GM23338 (cell line): Measurements from ENCODE around the gene TMEM169. TPM values are rescaled to one million over a fixed set of nuclear protein-coding genes. Genes with fewer than 3 reads are reported as not detected.

Experiments
- ATAC-seq: fragments of 200-7000 bp; cut with Tn5 transposase; 3 replicates; pipeline ENCODE4 v1.9.1; 2020
- DNase-seq: peaks from one replicate; pipeline ENCODE4 v3.0.0-alpha.2; 2015; ENCODE audit warnings: low spot score
- H2AFZ ChIP-seq: fragments of 200-600 bp; sonication (generic); 2 replicates; pipeline ENCODE4 v1.8.0; 2016; ENCODE audit warnings: antibody characterized with exemption, mild to moderate bottlenecking, moderate library complexity
- H3F3A ChIP-seq: fragments of 200-600 bp; sonication (generic); replicated peaks from 2 replicates; pipeline ENCODE4 v1.8.0; 2017; ENCODE audit warnings: antibody characterized with exemption, mixed run types, low read depth
- H3K27ac ChIP-seq: fragments of 200-600 bp; sonication (generic); 2 replicates; pipeline ENCODE4 v1.6.1; 2016; ENCODE audit warnings: low read depth
- H3K27me3 ChIP-seq: fragments of 200-600 bp; sonication (generic); 2 replicates; pipeline ENCODE4 v1.8.0; 2016; ENCODE audit warnings: mild to moderate bottlenecking, mixed run types, moderate library complexity; ENCODE audit not compliant: insufficient read depth
- H3K36me3 ChIP-seq: fragments of 200-600 bp; sonication (generic); 2 replicates; pipeline ENCODE4 v1.8.0; 2016; ENCODE audit warnings: mild to moderate bottlenecking; ENCODE audit not compliant: insufficient read depth
- H3K4me1 ChIP-seq: fragments of 200-600 bp; sonication (generic); 2 replicates; pipeline ENCODE4 v1.8.0; 2016; ENCODE audit warnings: mild to moderate bottlenecking, moderate library complexity; ENCODE audit not compliant: insufficient read depth
- H3K4me2 ChIP-seq: fragments of 200-600 bp; sonication (generic); 2 replicates; pipeline ENCODE4 v1.7.1; 2017; ENCODE audit warnings: mixed run types
- H3K4me3 ChIP-seq: fragments of 200-600 bp; sonication (generic); 2 replicates; pipeline ENCODE4 v1.6.1; 2016; ENCODE audit warnings: mixed run types
- H3K79me2 ChIP-seq: fragments of 200-600 bp; sonication (generic); replicated peaks from 2 replicates; pipeline ENCODE4 v1.8.0; 2017; ENCODE audit warnings: mild to moderate bottlenecking; ENCODE audit not compliant: insufficient read depth
- H3K9me2 ChIP-seq: fragments of 200-600 bp; sonication (generic); 2 replicates; pipeline ENCODE4 v1.8.0; 2017; ENCODE audit not compliant: insufficient read depth
- H4K20me1 ChIP-seq: fragments of 200-600 bp; sonication (generic); replicated peaks from 2 replicates; pipeline ENCODE4 v1.8.0; 2017; ENCODE audit warnings: mild to moderate bottlenecking; ENCODE audit not compliant: insufficient read depth
- H3K27ac Mint-ChIP-seq: 2 replicates; pipeline ENCODE4 v1.8.0; 2020; ENCODE audit warnings: inconsistent platforms, mild to moderate bottlenecking, moderate library complexity, mixed read lengths
- H3K27me3 Mint-ChIP-seq: 3 replicates; pipeline ENCODE4 v1.8.0; 2022; ENCODE audit warnings: low read depth, mild to moderate bottlenecking, moderate library complexity, mixed read lengths, inconsistent platforms; ENCODE audit not compliant: insufficient read depth, poor library complexity
- H3K36me3 Mint-ChIP-seq: 3 replicates; pipeline ENCODE4 v1.8.0; 2021; ENCODE audit warnings: low read depth, mild to moderate bottlenecking, inconsistent platforms, moderate library complexity, mixed read lengths
- H3K4me1 Mint-ChIP-seq: 3 replicates; pipeline ENCODE4 v1.8.0; 2020; ENCODE audit warnings: mild to moderate bottlenecking, inconsistent platforms, mixed read lengths
- H3K4me3 Mint-ChIP-seq: 3 replicates; pipeline ENCODE4 v1.8.0; 2021; ENCODE audit warnings: moderate library complexity, mild to moderate bottlenecking, inconsistent platforms, mixed read lengths
- H3K9me3 Mint-ChIP-seq: 3 replicates; pipeline ENCODE4 v1.8.0; 2020; ENCODE audit warnings: moderate library complexity, mild to moderate bottlenecking, inconsistent platforms, mixed read lengths
- CREB1 ChIP-seq: fragments of 250-450 bp; sonication (Bioruptor Pico); IDR thresholded peaks from 2 replicates; pipeline ENCODE4 v1.5.0; 2020; ENCODE audit warnings: low read depth, mild to moderate bottlenecking, moderate library complexity
- CTCF ChIP-seq, 2 experiments: fragments of 200-600 bp in 1 of 2; sonication (generic) in 1 of 2; conservative IDR thresholded peaks; 2 replicates each; pipeline versions ENCODE4 v1.5.1 to v1.6.1; 2016 to 2017; ENCODE audit warnings: antibody characterized with exemption in 2 of 2, low read depth in 2 of 2, mild to moderate bottlenecking in 2 of 2, moderate library complexity in 1 of 2
- EZH2phosphoT487 ChIP-seq: fragments of 200-600 bp; sonication (generic); IDR thresholded peaks from one replicate; pipeline ENCODE4 v1.8.1; 2018; ENCODE audit warnings: antibody characterized with exemption; ENCODE audit not compliant: unreplicated experiment
- JUNB ChIP-seq: IDR thresholded peaks from one replicate; pipeline ENCODE4 v1.6.1; 2016; ENCODE audit warnings: antibody characterized with exemption; ENCODE audit not compliant: unreplicated experiment
- NANOG ChIP-seq: IDR thresholded peaks from 2 replicates; pipeline ENCODE4 v1.6.1; 2016; ENCODE audit warnings: antibody characterized with exemption, borderline replicate concordance
- POLR2AphosphoS5 ChIP-seq: IDR thresholded peaks from 2 replicates; pipeline ENCODE4 v1.6.1; 2016; ENCODE audit warnings: antibody characterized with exemption, low read depth
- STAT1 ChIP-seq: IDR thresholded peaks from one replicate; pipeline ENCODE4 v1.6.1; 2016; ENCODE audit warnings: antibody characterized with exemption; ENCODE audit not compliant: unreplicated experiment
- ZNF114 ChIP-seq: fragments of 250-450 bp; sonication (Bioruptor Pico); IDR thresholded peaks from 2 replicates; pipeline ENCODE4 v1.5.0; 2020; ENCODE audit warnings: mild to moderate bottlenecking, moderate library complexity
- ZNF462 ChIP-seq: fragments of 250-450 bp; sonication (Bioruptor Pico); IDR thresholded peaks from 2 replicates; pipeline ENCODE4 v1.5.0; 2020; ENCODE audit warnings: mild to moderate bottlenecking, moderate library complexity
- polyA plus RNA-seq: library from polyadenylated mRNA; unstranded; fragments of >200 nt; fragmentation: Nextera tagmentation; extraction: Ambion mirVana; gene quantifications from 2 replicates; pipeline ENCODE4 v1.2.1, GENCODE V29; 2016
- total RNA-seq: library from RNA; depleted of rRNA; stranded (reverse); fragments of >200 nt; shearing (Covaris generic); gene quantifications from 2 replicates; pipeline ENCODE4 v1.2.3, GENCODE V29; 2014
- TF ChIP-seq, protein P1 (sequence below): IDR thresholded peaks from one replicate; pipeline ENCODE4 v1.6.1; 2018; ENCODE audit warnings: antibody characterized with exemption; ENCODE audit not compliant: unreplicated experiment

Gene TMEM169
- total and polyA plus RNA-seq, 2 experiments from 2014 or later: 1.4 to 3.9 TPM

DNA sequence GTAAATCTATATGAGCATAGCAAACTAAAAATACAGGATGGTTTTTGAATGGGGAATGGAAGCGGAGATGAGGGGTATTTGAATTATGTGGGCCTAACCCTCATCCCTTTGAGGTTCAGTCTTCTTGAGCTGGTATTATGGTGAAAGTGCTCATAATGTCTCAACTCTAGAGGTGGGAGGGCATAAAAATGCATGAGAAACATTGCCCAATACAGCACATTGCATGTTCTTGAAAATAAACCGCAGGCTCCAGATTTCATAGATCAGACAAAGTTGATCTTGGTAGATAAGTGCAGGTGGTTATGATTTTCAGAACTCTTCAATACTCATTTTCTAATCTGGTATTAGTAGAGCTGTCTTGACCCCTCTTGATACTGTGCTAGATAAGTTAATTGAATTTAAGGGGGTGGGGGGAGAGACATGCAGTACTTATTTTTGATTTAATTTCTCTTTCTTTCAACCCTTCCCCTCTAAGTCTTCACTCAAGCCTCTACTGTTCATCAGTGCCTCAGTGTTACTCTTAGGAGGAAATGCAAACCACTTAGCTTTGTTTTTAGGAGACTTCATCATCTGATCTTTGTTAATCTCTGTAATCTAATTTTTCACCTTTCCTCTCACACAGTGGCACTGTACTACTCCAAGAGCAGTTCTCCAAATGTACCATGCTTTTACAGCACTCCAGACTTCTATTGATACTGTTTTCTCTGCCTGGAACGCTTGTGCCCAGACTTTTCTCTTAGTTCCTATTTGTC, 49.6 kb downstream of the TMEM169 start:
- peaks cover 81% of the 10 kb centered on the region for H3K79me2 ChIP-seq
- no peaks in the 10 kb centered on the region for H3K27me3 ChIP-seq
- DNase-seq (no peak), ATAC-seq (no peak)
- Mint-ChIP-seq H3K4me1 (no peaks in the 10 kb centered on the region), H3K9me3 (no peaks in the 10 kb centered on the region; the same call in 2 of the 3 replicates), H3K27ac (no peak overlapping the region), H3K36me3 (peaks cover 90% of the 10 kb centered on the region), H3K27me3 (peaks cover 3% of the 10 kb centered on the region), H3K4me3 (no peak overlapping the region)
- no peak overlapping the region for H3K4me2 ChIP-seq
- peaks cover 3% of the 10 kb centered on the region; the same call in 1 of the 2 replicates for H3F3A ChIP-seq
- no peak overlapping the region for H2AFZ ChIP-seq
- H3K4me1 ChIP-seq: no peaks in the 10 kb centered on the region
- TF ChIP-seq, protein P1, sequence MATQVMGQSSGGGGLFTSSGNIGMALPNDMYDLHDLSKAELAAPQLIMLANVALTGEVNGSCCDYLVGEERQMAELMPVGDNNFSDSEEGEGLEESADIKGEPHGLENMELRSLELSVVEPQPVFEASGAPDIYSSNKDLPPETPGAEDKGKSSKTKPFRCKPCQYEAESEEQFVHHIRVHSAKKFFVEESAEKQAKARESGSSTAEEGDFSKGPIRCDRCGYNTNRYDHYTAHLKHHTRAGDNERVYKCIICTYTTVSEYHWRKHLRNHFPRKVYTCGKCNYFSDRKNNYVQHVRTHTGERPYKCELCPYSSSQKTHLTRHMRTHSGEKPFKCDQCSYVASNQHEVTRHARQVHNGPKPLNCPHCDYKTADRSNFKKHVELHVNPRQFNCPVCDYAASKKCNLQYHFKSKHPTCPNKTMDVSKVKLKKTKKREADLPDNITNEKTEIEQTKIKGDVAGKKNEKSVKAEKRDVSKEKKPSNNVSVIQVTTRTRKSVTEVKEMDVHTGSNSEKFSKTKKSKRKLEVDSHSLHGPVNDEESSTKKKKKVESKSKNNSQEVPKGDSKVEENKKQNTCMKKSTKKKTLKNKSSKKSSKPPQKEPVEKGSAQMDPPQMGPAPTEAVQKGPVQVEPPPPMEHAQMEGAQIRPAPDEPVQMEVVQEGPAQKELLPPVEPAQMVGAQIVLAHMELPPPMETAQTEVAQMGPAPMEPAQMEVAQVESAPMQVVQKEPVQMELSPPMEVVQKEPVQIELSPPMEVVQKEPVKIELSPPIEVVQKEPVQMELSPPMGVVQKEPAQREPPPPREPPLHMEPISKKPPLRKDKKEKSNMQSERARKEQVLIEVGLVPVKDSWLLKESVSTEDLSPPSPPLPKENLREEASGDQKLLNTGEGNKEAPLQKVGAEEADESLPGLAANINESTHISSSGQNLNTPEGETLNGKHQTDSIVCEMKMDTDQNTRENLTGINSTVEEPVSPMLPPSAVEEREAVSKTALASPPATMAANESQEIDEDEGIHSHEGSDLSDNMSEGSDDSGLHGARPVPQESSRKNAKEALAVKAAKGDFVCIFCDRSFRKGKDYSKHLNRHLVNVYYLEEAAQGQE: no peak
- no peak for TF ChIP-seq CTCF (conservative IDR thresholded peaks at IDR 0.05; ENCODE audit: low read depth in 2 of 2)
- TF ChIP-seq POLR2AphosphoS5: no peak
- TF ChIP-seq ZNF462: no peak
- no peak for TF ChIP-seq STAT1
- TF ChIP-seq CREB1 (CRISPR knock-in tag): no peak
- no peak for TF ChIP-seq JUNB
- no peak for TF ChIP-seq ZNF114
- TF ChIP-seq EZH2phosphoT487: no peak
- TF ChIP-seq NANOG: no peak
- H3K4me3 ChIP-seq: no peak overlapping the region
- peaks cover 52% of the 10 kb centered on the region for H4K20me1 ChIP-seq
- H3K36me3 ChIP-seq: peaks cover 92% of the 10 kb centered on the region
- H3K9me2 ChIP-seq: no peaks in the 10 kb centered on the region
- no peak overlapping the region for H3K27ac ChIP-seq
